NCI-H1417 treated with DMSO at 0.1 percent for 48 hours (cell line): ENCODE data around the gene IRF8.

Experiments used
- DNase-seq: peaks from one replicate; lab custom pipeline; 2025; lab: John Stamatoyannopoulos, UW

Gene IRF8

GRCh38 chr16:85913688-85914422 lies 14.9 kb downstream of the IRF8 start:
- DNase-seq = no peak

GRCh38 chr16:85914423-85914794 lies 15.4 kb downstream of the IRF8 start:
- no peak for DNase-seq

- DNase-seq = no peak
These were observed 16.3 kb downstream of the IRF8 start for GRCh38 chr16:85915125-85915845.

GRCh38 chr16:85916141-85916890 lies 17.4 kb downstream of the IRF8 start:
- no peak for DNase-seq

GRCh38 chr16:85917012-85917411 lies 18.1 kb downstream of the IRF8 start:
- no peak for DNase-seq

GRCh38 chr16:85917959-85918358 lies 19.0 kb downstream of the IRF8 start:
- DNase-seq = no peak

GRCh38 chr16:85918436-85918835 lies 19.5 kb downstream of the IRF8 start:
- DNase-seq = no peak

GRCh38 chr16:85919271-85920267 lies 20.6 kb downstream of the IRF8 start:
- DNase-seq = no peak

GRCh38 chr16:85921026-85921425 lies 22.1 kb downstream of the IRF8 start:
- DNase-seq = no peak

- DNase-seq = no peak
These were observed 24.4 kb downstream of the IRF8 start for GRCh38 chr16:85923153-85924021.

GRCh38 chr16:85924675-85925074 lies 25.7 kb downstream of the IRF8 start:
- DNase-seq = no peak

- DNase-seq = no peak
These were observed 27.4 kb downstream of the IRF8 start for GRCh38 chr16:85926370-85926769.

GRCh38 chr16:85927371-85927770 lies 28.4 kb downstream of the IRF8 start:
- no peak for DNase-seq

GRCh38 chr16:85927959-85928358 lies 29.0 kb downstream of the IRF8 start:
- no peak for DNase-seq

- no peak for DNase-seq
These were observed 29.4 kb downstream of the IRF8 start for GRCh38 chr16:85928401-85928820.

- DNase-seq = no peak
These were observed 30.3 kb downstream of the IRF8 start for GRCh38 chr16:85929259-85929721.

- no peak for DNase-seq
These were observed 31.3 kb downstream of the IRF8 start for GRCh38 chr16:85930301-85930700.

- DNase-seq = no peak
These were observed 32.8 kb downstream of the IRF8 start for GRCh38 chr16:85931596-85932402.

GRCh38 chr16:85934210-85934609 lies 35.2 kb downstream of the IRF8 start:
- no peak for DNase-seq
